Retina (tissue), 1 donor: ENCODE results near the gene C6orf15.

Experiments
- DNase-seq: peaks from one replicate; pipeline ENCODE4 v3.0.0-alpha.2; 2016

C6orf15 gene

DNA sequence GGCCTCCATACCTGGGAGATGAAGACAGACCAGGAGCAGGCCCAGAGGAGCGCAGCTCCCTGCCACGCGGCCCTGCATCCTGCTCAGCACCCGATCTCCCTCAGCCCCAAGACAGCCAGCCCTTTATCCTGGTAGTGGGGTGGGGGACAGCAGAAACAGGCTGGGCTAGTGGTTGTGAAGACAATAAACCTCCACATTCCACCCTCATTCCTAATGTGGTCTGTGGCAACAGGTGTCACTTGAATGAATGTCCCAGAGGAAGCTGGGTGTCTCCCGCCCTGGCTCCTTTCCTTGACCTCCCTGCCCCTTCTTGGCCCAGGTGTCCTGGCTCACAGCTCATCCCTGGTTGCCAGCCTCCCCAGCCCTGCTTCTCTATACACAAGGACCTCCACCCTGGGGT lies at the start of gene C6orf15:
Gene C6orf15 (minus strand): TSS at position 98 of the 400 bp plus-strand sequence. CDS start 20 bp downstream, at position 78.
- no peak for DNase-seq

- no peak for DNase-seq
Observed at GRCh38 chr6:31161216-31162126, 49.1 kb upstream of the C6orf15 start.

GRCh38 chr6:31158863-31159855 lies 46.8 kb upstream of the C6orf15 start:
- no peak for DNase-seq

GRCh38 chr6:31158140-31158862 lies 45.9 kb upstream of the C6orf15 start, which contains the start of gene TCF19:
TSS of gene TCF19 (plus strand) at chr6:31158589. CDS start at chr6:31159470, 881 bp downstream.
- DNase-seq, result peak; percentile 99

DNA sequence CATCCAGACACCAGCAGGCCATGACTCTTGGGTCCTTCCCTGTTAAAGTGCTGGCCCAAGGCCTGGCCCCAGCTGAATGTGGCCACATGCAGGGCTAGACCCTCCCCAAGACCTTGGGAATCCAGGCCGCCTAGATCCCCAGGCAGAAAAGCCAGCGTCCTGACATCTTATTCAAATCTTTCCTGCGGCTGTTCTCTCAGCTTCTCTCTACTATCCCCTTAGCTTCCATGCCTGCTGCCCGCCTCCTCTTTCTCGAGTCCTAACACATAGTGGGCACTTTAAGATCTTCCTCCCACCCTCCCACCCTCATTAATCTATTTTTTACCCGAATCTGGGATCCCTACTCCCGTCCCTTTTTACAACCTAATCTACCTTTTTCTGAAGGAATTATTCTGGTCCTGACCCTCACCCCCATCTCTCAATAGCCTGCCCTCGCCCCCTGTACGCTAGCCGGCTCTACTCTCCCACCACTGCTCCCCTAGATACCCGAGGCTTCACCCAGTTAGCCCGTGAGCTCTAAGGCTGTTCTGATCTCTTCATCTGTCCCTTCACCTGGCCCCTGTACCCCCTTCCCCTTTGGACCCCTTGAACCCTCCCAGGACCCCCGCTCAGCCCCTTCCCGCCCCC lies 45.3 kb upstream of the C6orf15 start, which contains the start of gene CCHCR1:
Gene CCHCR1 (minus strand): TSS at position 290 of the 627 bp plus-strand sequence. CDS start 202 bp downstream, at position 88.
- DNase-seq, result peak; percentile 23

- no peak for DNase-seq
Observed at GRCh38 chr6:31156641-31157040, 44.3 kb upstream of the C6orf15 start.

GRCh38 chr6:31154436-31154835 lies 42.1 kb upstream of the C6orf15 start:
- no peak for DNase-seq

GRCh38 chr6:31152781-31153180 lies 40.4 kb upstream of the C6orf15 start:
- no peak for DNase-seq

DNA sequence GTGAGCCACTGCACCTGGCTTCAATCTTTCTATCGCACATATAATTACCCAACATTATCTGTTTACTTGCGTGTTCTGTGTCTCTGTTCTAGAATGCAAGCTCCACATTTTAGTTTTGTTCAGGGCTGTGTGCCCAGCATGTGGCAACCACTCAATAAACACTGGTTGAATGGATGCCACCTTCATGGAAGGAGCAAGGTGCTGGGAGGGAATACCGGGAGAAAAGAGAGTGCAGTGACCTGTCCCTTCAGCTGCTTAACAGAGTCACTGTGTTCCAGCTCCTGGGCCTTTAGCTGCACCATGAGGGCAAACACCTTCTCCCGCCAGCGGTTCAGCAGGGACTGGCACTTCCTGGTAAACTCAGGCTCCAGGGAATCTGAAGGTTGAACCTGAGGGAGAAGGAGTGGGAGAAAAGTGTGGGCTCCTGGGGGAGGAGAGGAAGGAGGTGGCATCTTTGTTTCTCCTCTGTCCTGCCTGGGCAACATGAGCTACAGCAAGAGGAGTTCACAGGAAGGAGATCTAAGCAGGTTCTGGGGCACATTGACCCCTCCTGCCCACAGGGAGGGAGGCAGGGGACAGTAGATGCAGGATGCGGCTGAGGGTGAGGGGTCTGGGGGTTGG lies 37.6 kb upstream of the C6orf15 start:
- DNase-seq, result no peak

DNA sequence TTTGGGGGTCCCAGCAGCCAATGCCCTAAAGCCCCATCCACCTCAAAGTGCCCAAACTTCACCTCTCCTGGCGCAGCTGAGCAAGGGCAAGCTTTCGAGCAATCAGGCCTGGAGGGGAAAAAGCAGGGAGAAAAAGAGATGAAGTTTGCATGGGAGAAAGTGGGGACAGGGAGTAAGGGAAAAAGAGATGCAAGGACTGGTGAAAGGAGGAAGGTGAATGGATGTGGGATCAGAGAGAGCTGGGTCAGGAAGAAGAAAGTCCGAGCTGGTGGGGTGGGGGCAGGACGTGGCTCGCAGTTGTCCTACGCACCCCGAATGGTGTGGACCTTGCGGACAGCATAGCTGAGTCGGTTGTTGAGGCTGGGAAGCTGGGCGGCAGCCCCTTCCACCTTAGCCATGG lies 33.0 kb upstream of the C6orf15 start:
- no peak for DNase-seq

DNA sequence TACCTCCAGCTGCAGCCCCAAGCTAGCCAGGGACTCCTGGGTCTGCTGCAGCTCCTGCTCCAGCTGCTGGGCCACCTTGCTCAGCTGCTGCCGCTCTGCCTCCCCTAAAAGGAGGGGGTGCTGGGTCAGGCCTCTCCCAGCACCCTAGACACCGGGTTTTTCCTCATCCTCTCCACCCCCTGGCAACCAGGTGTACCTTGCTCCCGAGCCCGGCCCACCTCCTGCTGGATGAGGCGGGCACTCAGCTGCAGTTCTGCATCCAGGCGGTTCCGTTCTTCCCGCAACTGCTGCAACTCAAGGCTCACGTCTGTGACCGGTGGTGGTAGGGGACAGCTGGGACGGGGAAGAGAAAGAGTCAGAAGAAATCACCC lies 32.6 kb upstream of the C6orf15 start:
- no peak for DNase-seq

- no peak for DNase-seq
Observed at GRCh38 chr6:31144296-31144969, 32.1 kb upstream of the C6orf15 start.

DNA sequence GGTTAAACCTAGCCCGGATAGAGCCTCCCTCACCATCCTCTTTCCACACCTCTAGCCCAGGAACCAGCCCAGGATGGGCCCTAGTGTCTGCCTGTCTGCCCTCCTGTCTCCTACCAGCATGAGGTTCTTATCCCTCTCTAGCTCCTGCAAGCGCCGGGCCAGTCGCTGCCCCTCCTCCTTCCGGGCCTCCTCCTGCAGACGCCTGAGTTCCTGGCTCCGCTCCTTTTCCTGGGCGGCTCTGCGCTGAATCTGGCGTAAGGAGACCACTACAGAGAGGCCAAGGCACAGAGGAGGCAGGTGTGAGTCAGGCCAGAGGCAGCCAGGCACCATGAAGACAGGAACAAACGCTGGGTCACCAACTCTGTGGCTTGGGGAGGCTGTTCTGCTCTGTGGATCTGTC lies 30.8 kb upstream of the C6orf15 start:
- DNase-seq, result peak; percentile 32

- peak; percentile 39 for DNase-seq
Observed at GRCh38 chr6:31142361-31142761, 30.0 kb upstream of the C6orf15 start.

DNA sequence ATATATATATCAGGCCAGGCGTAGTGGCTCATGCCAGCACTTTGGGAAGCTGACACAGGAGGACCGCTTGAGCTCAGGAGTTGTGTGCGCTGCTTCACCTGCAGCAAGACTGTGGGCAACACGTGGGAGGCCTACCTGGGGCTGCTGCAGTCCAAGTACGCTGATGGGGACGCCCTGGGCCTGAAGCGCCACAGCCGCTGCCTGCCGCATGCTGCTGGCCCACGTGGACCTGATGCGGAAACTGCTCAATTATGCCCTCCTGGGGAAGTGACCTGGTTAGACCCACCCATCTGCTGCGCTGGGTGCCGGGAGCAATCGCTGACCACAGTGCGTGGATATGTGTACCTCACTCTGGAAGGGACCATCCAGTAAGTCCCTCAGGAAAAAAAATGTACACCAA lies 28.3 kb upstream of the C6orf15 start:
- no peak for DNase-seq

DNA sequence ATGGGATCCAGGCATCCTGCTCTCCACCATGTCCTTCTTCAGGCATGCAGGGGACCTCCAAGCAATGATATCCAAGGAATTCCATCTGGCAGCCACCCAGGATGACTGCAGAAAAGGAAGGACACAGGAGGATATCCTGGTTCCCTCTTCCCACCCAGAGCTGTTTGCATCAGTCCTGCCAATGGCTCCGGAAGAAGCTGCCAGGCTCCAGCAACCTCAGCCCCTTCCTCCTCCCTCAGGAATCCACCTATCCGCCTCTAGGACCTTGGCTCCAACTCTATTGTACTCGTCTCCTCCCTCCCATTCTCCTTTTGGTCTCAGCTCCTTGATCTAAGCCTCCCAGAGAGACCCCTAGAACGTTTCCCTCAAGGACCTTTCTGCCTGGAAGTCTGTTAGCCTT lies 27.2 kb upstream of the C6orf15 start:
- DNase-seq, result no peak

DNA sequence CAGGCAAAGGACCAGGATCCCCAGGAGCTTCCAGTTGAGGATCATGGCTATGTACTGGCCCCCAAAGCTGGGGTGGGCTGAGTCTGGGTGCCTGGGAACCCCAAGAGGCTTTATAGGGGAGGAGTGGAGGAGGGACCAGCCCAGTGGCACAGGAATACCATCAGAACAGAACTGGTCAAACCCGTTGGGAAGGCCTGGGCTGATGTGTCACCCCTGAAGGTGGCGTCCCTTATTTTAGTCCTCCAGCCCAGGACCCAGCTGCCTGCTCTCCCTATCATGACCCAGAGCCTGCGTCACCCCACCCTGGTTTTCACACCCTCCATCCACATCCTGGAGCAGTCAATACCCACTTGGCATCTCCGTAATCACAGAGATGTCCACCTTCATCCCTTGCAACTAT lies 26.6 kb upstream of the C6orf15 start, which contains the start of gene PSORS1C2:
Gene PSORS1C2 (minus strand): TSS at position 85 of the 400 bp plus-strand sequence. CDS start 40 bp downstream, at position 45.
- DNase-seq, result no peak

DNA sequence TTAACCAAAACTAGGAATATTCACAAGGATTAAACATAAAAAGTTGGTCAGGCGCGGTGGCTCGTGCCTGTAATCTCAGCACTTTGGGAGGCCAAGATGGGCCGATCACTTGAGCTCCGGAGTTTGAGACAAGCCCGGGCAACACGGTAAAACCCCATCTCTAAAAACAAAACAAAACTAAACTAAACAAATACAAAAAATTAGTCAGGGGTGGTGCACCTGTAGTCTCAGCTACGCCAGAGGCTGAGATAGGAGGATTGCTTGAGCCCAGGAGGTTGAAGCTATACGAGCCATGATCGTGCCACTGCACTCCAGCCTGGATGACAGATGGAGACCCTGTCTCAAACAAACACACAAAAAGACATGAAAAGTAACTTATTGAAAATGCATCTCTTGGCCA lies 23.3 kb upstream of the C6orf15 start:
- DNase-seq, result no peak

GRCh38 chr6:31132806-31133205 lies 20.4 kb upstream of the C6orf15 start:
- no peak for DNase-seq

DNA sequence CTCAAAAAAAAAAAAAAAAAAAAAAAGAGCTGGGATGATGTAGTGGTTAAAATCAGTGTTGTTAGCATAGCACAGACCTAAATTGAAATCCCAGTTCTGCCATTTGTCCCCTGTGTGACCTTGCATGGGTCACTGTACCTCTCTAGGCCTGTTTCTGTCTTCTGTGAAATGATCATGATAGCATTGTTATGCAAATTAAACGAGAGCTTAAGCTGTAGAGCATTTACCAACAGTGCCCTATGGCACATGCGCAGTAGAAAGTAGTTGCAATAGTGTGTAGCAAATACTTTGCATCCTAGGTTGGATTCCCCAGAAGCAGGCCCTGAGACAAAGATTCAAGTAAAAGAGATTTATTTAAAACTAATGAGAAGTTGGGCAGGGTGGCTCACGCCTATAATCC lies 19.2 kb upstream of the C6orf15 start:
- no peak for DNase-seq

GRCh38 chr6:31130751-31131150 lies 18.4 kb upstream of the C6orf15 start:
- no peak for DNase-seq
